CD14-positive monocyte (primary cell): ENCODE results near the gene FBXW7. TPM values are rescaled to one million over a fixed set of nuclear protein-coding genes. Genes with fewer than 3 reads are reported as not detected.

Source experiments
- DNase-seq, 3 donors: peaks; one replicate each; pipeline ENCODE4 v3.0.0-alpha.2; 2011 to 2022
- H2AFZ ChIP-seq: 2 replicates; pipeline ENCODE4 v1.6.0; 2012; ENCODE audit warnings: mild to moderate bottlenecking, low read depth, low read length, inconsistent platforms; ENCODE audit not compliant: insufficient read depth, poor library complexity, severe bottlenecking
- H3K27ac ChIP-seq, 2 donors: 1 replicate in 1 of 2; 2 replicates in 1 of 2; pipeline ENCODE4 v1.5.1; 2012 to 2013; ENCODE audit warnings: low read length in 2 of 2, control low read depth in 1 of 2, inconsistent platforms in 1 of 2, low read depth in 1 of 2, mild to moderate bottlenecking in 1 of 2
- H3K27me3 ChIP-seq, 2 donors: one replicate each; pipeline versions ENCODE4 v1.6.0 to v1.6.1; 2011 to 2013; ENCODE audit warnings: low read length in 2 of 2; ENCODE audit not compliant: control insufficient read depth in 2 of 2, insufficient read depth in 2 of 2
- H3K36me3 ChIP-seq, 2 donors: replicated peaks in 1 of 2; 1 replicate in 1 of 2; 2 replicates in 1 of 2; pipeline versions ENCODE4 v1.5.1 to v1.6.1; 2012 to 2013; ENCODE audit warnings: low read length in 2 of 2, control low read depth in 1 of 2, inconsistent platforms in 1 of 2, mild to moderate bottlenecking in 1 of 2; ENCODE audit not compliant: insufficient read depth in 2 of 2, control insufficient read depth in 1 of 2
- H3K4me1 ChIP-seq, 2 donors: 1 replicate in 1 of 2; 2 replicates in 1 of 2; pipeline versions ENCODE4 v1.5.1 to v1.6.1; 2012 to 2013; ENCODE audit warnings: low read length in 2 of 2, control low read depth in 1 of 2, inconsistent platforms in 1 of 2, mild to moderate bottlenecking in 1 of 2, moderate library complexity in 1 of 2; ENCODE audit not compliant: insufficient read depth in 2 of 2, control insufficient read depth in 1 of 2
- H3K4me2 ChIP-seq: replicated peaks from 2 replicates; pipeline ENCODE3; 2012; ENCODE audit warnings: low read length, moderate library complexity, mild to moderate bottlenecking; ENCODE audit not compliant: poor library complexity, severe bottlenecking; ENCODE audit errors: extremely low read depth
- H3K4me3 ChIP-seq, 3 experiments: fragments of 200-600 bp in 1 of 3; sonication (generic) in 1 of 3; replicated peaks in 1 of 3; 1 replicate in 2 of 3; 2 replicates in 1 of 3; pipeline ENCODE4 v1.5.1; 2011 to 2013; ENCODE audit warnings: low read length in 3 of 3, mild to moderate bottlenecking in 3 of 3, control low read depth in 2 of 3, low read depth in 2 of 3, inconsistent platforms in 1 of 3, moderate library complexity in 1 of 3
- H3K79me2 ChIP-seq: 2 replicates; pipeline ENCODE4 v1.6.0; 2012; ENCODE audit warnings: mild to moderate bottlenecking, control low read depth, inconsistent platforms, low read length, moderate library complexity; ENCODE audit not compliant: insufficient read depth
- H3K9ac ChIP-seq: 2 replicates; pipeline ENCODE4 v1.6.0; 2017; ENCODE audit warnings: low read length, mild to moderate bottlenecking; ENCODE audit not compliant: insufficient read depth, poor library complexity, severe bottlenecking
- H3K9me3 ChIP-seq, 2 donors: replicated peaks in 1 of 2; 1 replicate in 1 of 2; 2 replicates in 1 of 2; pipeline versions ENCODE4 v1.5.1 to v1.6.1; 2012 to 2013; ENCODE audit warnings: low read length in 2 of 2, control low read depth in 1 of 2; ENCODE audit not compliant: control insufficient read depth in 1 of 2, insufficient read depth in 1 of 2
- H4K20me1 ChIP-seq: 2 replicates; pipeline ENCODE4 v1.6.0; 2012; ENCODE audit warnings: mild to moderate bottlenecking, low read length, control low read depth, moderate library complexity; ENCODE audit not compliant: insufficient read depth
- H3K27ac Mint-ChIP-seq, 7 donors: one replicate each; pipeline ENCODE4 v1.8.0; 2020; ENCODE audit warnings: mild to moderate bottlenecking in 7 of 7, mixed read lengths in 7 of 7, moderate library complexity in 6 of 7, inconsistent platforms in 2 of 7
- H3K27me3 Mint-ChIP-seq, 3 donors: one replicate each; pipeline ENCODE4 v1.8.0; 2021 to 2022; ENCODE audit warnings: low read depth in 3 of 3, mild to moderate bottlenecking in 3 of 3, mixed read lengths in 3 of 3, moderate library complexity in 3 of 3, inconsistent platforms in 1 of 3
- H3K36me3 Mint-ChIP-seq, 2 donors: one replicate each; pipeline ENCODE4 v1.8.0; 2020; ENCODE audit warnings: mixed read lengths in 2 of 2, inconsistent platforms in 1 of 2, mild to moderate bottlenecking in 1 of 2
- H3K4me1 Mint-ChIP-seq: one replicate; pipeline ENCODE4 v1.8.0; 2020; ENCODE audit warnings: mild to moderate bottlenecking, mixed read lengths
- H3K4me3 Mint-ChIP-seq, 2 donors: one replicate each; pipeline ENCODE4 v1.8.0; 2020; ENCODE audit warnings: mild to moderate bottlenecking in 2 of 2, mixed read lengths in 2 of 2, moderate library complexity in 1 of 2
- H3K9me3 Mint-ChIP-seq, 7 donors: one replicate each; pipeline ENCODE4 v1.8.0; 2020 to 2022; ENCODE audit warnings: mixed read lengths in 7 of 7, mild to moderate bottlenecking in 6 of 7, moderate library complexity in 6 of 7, inconsistent platforms in 2 of 7
- CTCF ChIP-seq: fragments of 200-600 bp; IDR thresholded peaks from one replicate; pipeline ENCODE4 v1.8.0; 2022; ENCODE audit warnings: antibody characterized with exemption, mild to moderate bottlenecking
- WGBS: methylation state at CpG from one replicate; pipeline ENCODE4 v1.1.5; 2013; ENCODE audit warnings: missing lambda C conversion rate; ENCODE audit not compliant: insufficient coverage; 5-methylcytosine and 5-hydroxymethylcytosine counted together
- intact Hi-C, 2 donors: fragments of 100-400 bp; cut with micrococcal nuclease; formaldehyde crosslinking; loops; one replicate each; pipeline versions ENCODE4 v1.15.0 to v1.15.1; 2023
- polyA plus RNA-seq, 3 donors: library from polyadenylated mRNA; depleted of rRNA in 1 of 3; unstranded in 2 of 3; stranded (reverse) in 1 of 3; fragments of 300-500 nt in 2 of 3; fragments of >200 nt in 1 of 3; fragmentation: Illumina TruSeq in 2 of 3; gene quantifications; 1 replicate in 2 of 3; 2 replicates in 1 of 3; pipeline ENCODE4 v1.2.3, GENCODE V29; 2012 to 2021

Gene FBXW7
- polyA plus RNA-seq, 3 donors, result 25.1 to 44.9 (median 35.6) TPM

DNA sequence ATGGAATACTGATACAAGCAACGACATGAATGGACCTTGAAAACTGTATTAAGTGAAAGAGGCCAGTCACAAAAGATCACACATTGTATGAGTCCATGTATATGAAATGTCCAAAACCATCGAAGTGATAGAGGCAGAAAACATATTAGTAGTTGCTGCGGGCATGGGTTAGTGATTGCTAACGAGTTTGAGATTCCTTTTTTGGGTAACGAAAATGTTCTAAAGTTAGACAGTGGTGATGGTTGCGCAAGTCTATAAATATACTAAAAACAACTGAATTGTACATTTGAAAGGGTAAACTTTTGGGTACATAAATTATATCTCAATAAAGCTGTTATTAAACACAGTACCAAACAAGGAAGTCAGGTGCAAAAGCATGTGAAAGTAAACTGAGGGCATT lies 234.5 kb downstream of the FBXW7 start:
- Histone ChIP-seq H4K20me1 (no peaks in the 10 kb centered on the region), H3K27ac (no peak overlapping the region), H3K79me2 (no peaks in the 10 kb centered on the region), H3K27me3 (no peaks in the 10 kb centered on the region), H2AFZ (no peak overlapping the region), H3K9ac (no peak overlapping the region), H3K4me2 (no peak overlapping the region), H3K4me1 (peaks cover 0 to 3% of the 10 kb centered on the region in 2 donors), H3K36me3 (no peaks in the 10 kb centered on the region), H3K4me3 (no peak overlapping the region), H3K9me3 (no peaks in the 10 kb centered on the region)
- intact Hi-C loops, result no loop called here
- no peak for DNase-seq
- no peak overlapping the region for H3K4me3 Mint-ChIP-seq
- H3K4me1 Mint-ChIP-seq, result peaks cover 5% of the 10 kb centered on the region
- H3K27ac Mint-ChIP-seq, result no peak overlapping the region
- no peak for TF ChIP-seq CTCF
- H3K9me3 Mint-ChIP-seq, result peaks cover 0 to 3% (median 0%) of the 10 kb centered on the region in 7 donors
- peaks cover 0 to 3% (median 0%) of the 10 kb centered on the region in 3 donors for H3K27me3 Mint-ChIP-seq
- H3K36me3 Mint-ChIP-seq, result no peaks in the 10 kb centered on the region
- WGBS, result 40% methylated on average over 1 of the region's 6 CpGs

GRCh38 chr4:152299553-152299952 lies 236.3 kb downstream of the FBXW7 start:
- H3K27me3 ChIP-seq, result no peaks in the 10 kb centered on the region
- H3K27me3 Mint-ChIP-seq, result peaks cover 0 to 3% (median 0%) of the 10 kb centered on the region in 3 donors
- H3K79me2 ChIP-seq, result no peaks in the 10 kb centered on the region
- no peak for TF ChIP-seq CTCF
- no peak overlapping the region for H2AFZ ChIP-seq
- H3K27ac ChIP-seq, result no peak overlapping the region
- no peaks in the 10 kb centered on the region for H3K36me3 ChIP-seq
- DNase-seq, result no peak
- H3K9me3 Mint-ChIP-seq, result no peaks in the 10 kb centered on the region
- no peaks in the 10 kb centered on the region for H4K20me1 ChIP-seq
- H3K4me2 ChIP-seq, result no peak overlapping the region
- intact Hi-C loops, result no loop called here
- H3K36me3 Mint-ChIP-seq, result no peaks in the 10 kb centered on the region
- H3K4me3 ChIP-seq, result no peak overlapping the region
- no peaks in the 10 kb centered on the region for H3K9me3 ChIP-seq
- no peak overlapping the region for H3K27ac Mint-ChIP-seq
- no peak overlapping the region for H3K4me3 Mint-ChIP-seq
- peaks cover 5% of the 10 kb centered on the region for H3K4me1 Mint-ChIP-seq
- no peak overlapping the region for H3K9ac ChIP-seq
- H3K4me1 ChIP-seq, result peaks cover 0 to 3% of the 10 kb centered on the region in 2 donors
- 96% methylated on average over 3 of the region's 3 CpGs for WGBS
